ENCODE data around the gene PSENEN.

GRCh38 chr19:35783469-35784434 is 38.3 kb downstream of the PSENEN start:
- TF ChIP-seq ZNF274 (IDR thresholded peaks at IDR 0.05; ENCODE audit: low read depth, low read length) (no peak), YY1 (IDR thresholded peaks at IDR 0.05; ENCODE audit: insufficient read depth, insufficient read length) (no peak), SUZ12 (IDR thresholded peaks at IDR 0.05; ENCODE audit: extremely low read depth, insufficient read depth, insufficient read length) (no peak)
